TTC549 (cell line): ENCODE data around the gene ST7.

Experiments
- FAIRE-seq: peaks from 2 replicates; lab custom pipeline; 2012; peaks lifted over from hg19 to GRCh38; lab: Jason Lieb, UNC

ST7 gene

GRCh38 chr7:116979430-116979829 is 26.1 kb downstream of the ST7 start:
- FAIRE-seq = no peak

- no peak for FAIRE-seq
Measured at GRCh38 chr7:116980354-116980753, 27.1 kb downstream of the ST7 start.

- FAIRE-seq = no peak
Measured at GRCh38 chr7:116981939-116982338, 28.6 kb downstream of the ST7 start.

- no peak for FAIRE-seq
Measured at GRCh38 chr7:116984511-116984910, 31.2 kb downstream of the ST7 start.

GRCh38 chr7:116984917-116985316 is 31.6 kb downstream of the ST7 start:
- peak; percentile 71 for FAIRE-seq

GRCh38 chr7:116985575-116985974 is 32.3 kb downstream of the ST7 start:
- FAIRE-seq = no peak

- FAIRE-seq = no peak
Measured at GRCh38 chr7:116986611-116987565, 33.6 kb downstream of the ST7 start.

- FAIRE-seq = peak; percentile 88
Measured at GRCh38 chr7:116988363-116988989, 35.2 kb downstream of the ST7 start.

- no peak for FAIRE-seq
Measured at GRCh38 chr7:116990056-116990455, 36.8 kb downstream of the ST7 start.

GRCh38 chr7:116991233-116991632 is 37.9 kb downstream of the ST7 start:
- FAIRE-seq = no peak

GRCh38 chr7:116994611-116995010 is 41.3 kb downstream of the ST7 start:
- FAIRE-seq = no peak

GRCh38 chr7:116997972-116998371 is 44.7 kb downstream of the ST7 start:
- no peak for FAIRE-seq

GRCh38 chr7:116998567-116999175 is 45.4 kb downstream of the ST7 start:
- no peak for FAIRE-seq

- no peak for FAIRE-seq
Measured at GRCh38 chr7:116999311-116999710, 46.0 kb downstream of the ST7 start.

- no peak for FAIRE-seq
Measured at GRCh38 chr7:117001283-117001682, 48.0 kb downstream of the ST7 start.

GRCh38 chr7:117004899-117005298 is 51.6 kb downstream of the ST7 start:
- no peak for FAIRE-seq

GRCh38 chr7:117005449-117005848 is 52.1 kb downstream of the ST7 start:
- FAIRE-seq = no peak

- FAIRE-seq = no peak
Measured at GRCh38 chr7:117006907-117007684, 53.8 kb downstream of the ST7 start.

GRCh38 chr7:117008118-117008885 is 55.0 kb downstream of the ST7 start:
- no peak for FAIRE-seq

- no peak for FAIRE-seq
Measured at GRCh38 chr7:117008886-117009531, 55.7 kb downstream of the ST7 start.
